ENCODE measurements around the gene NELFA. TPM values are rescaled to one million over a fixed set of nuclear protein-coding genes. Genes with fewer than 3 reads are reported as not detected.

The NELFA gene
- total and polyA plus RNA-seq, 2 donors (not counting 1 experiment from before 2014, with no cell fraction given) = 7.4 to 15.2 TPM

DNA sequence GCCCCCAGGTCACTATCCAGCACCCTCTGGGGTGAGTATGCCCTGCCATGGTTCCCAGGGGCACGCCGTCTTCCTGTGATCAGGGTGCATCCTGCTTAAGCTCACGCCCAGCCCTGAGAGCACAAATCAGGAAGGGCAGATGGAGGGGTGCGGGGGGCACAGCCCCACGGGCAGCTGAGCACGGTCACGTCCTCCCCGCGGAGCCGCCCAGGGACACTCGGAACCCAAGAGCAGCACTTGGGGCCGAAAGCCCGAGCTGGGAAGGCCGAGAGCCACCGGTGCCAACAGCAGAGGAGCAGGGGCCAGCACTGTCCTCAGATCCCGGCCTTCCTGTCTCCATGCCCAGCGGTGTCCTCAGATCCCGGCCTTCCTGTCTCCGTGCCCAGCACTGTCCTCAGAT lies 21.5 kb downstream of the NELFA start:
- H3K27me3 ChIP-seq (ENCODE audit: control insufficient read depth, insufficient read depth, low read length) = no peaks in the 10 kb centered on the region
- no peak overlapping the region for H3K4me2 ChIP-seq (ENCODE audit: extremely low read depth, insufficient read depth, low read length)
- H3K9me3 ChIP-seq (ENCODE audit: control insufficient read depth, insufficient read depth, low read depth, low read length) = no peaks in the 10 kb centered on the region
- H3K4me1 ChIP-seq (ENCODE audit: control insufficient read depth, extremely low read depth, insufficient read depth, low read length) = no peaks in the 10 kb centered on the region
- TF ChIP-seq, protein P1, sequence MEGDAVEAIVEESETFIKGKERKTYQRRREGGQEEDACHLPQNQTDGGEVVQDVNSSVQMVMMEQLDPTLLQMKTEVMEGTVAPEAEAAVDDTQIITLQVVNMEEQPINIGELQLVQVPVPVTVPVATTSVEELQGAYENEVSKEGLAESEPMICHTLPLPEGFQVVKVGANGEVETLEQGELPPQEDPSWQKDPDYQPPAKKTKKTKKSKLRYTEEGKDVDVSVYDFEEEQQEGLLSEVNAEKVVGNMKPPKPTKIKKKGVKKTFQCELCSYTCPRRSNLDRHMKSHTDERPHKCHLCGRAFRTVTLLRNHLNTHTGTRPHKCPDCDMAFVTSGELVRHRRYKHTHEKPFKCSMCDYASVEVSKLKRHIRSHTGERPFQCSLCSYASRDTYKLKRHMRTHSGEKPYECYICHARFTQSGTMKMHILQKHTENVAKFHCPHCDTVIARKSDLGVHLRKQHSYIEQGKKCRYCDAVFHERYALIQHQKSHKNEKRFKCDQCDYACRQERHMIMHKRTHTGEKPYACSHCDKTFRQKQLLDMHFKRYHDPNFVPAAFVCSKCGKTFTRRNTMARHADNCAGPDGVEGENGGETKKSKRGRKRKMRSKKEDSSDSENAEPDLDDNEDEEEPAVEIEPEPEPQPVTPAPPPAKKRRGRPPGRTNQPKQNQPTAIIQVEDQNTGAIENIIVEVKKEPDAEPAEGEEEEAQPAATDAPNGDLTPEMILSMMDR (conservative IDR thresholded peaks at IDR 0.05 in 1 of 2, IDR thresholded peaks at IDR 0.05 in 1 of 2; ENCODE audit: low read depth in 1 of 2, low read length in 2 of 2) = no peak
- H3K36me3 ChIP-seq (ENCODE audit: control insufficient read depth, insufficient read depth, low read length) = peaks cover 31% of the 10 kb centered on the region
- no peak for DNase-seq (ENCODE audit: low read depth in 2 of 2)
- H3K9ac ChIP-seq (ENCODE audit: insufficient read depth, low read length) = no peak overlapping the region
- no peak overlapping the region for H2AFZ ChIP-seq (ENCODE audit: low read length)
- H4K20me1 ChIP-seq (ENCODE audit: control insufficient read depth, extremely low read depth, insufficient read depth, low read length) = no peaks in the 10 kb centered on the region
- no peak overlapping the region for H3K4me3 ChIP-seq (replicated peaks in 1 of 4; ENCODE audit: control extremely low read depth in 1 of 4, insufficient read depth in 1 of 4, low read depth in 3 of 4, low read length in 4 of 4)
- H3K27ac ChIP-seq (ENCODE audit: insufficient read depth, low read length) = no peak overlapping the region
- H3K79me2 ChIP-seq (ENCODE audit: control insufficient read depth, insufficient read depth, low read length) = peaks cover under 1% of the 10 kb centered on the region

DNA sequence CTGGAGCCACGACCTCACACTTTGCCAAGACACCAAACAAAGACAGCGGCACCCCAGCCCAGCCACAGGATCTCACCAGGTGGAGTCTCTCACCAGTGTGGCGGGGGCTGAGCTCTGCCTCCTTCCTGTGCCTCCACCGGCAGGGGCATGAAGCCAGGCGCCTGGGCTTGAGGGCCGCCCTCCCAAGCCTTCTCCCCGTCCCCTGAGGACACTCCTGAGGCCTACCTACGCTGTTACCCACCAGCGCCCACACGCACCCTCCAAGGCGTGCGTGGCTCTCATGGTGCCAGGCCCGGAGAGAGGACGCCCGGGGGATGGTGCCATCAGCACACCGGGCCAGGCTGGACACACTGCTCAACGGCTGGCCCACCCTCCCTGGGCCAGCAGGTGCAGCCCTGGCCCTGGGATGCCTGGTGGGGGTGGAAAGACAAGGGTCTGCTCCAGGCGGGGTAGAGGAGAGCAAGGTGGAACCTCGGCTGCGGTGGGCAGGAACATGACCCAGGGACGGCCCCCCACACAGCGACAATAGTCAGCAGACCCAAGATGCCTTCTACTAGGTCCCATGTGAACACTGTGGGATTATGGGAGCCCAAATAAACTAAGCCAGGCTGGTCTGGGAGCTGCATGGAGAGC lies 22.1 kb downstream of the NELFA start:
- no peak overlapping the region for H3K27ac ChIP-seq (ENCODE audit: insufficient read depth, low read length)
- no peaks in the 10 kb centered on the region for H3K4me1 ChIP-seq (ENCODE audit: control insufficient read depth, extremely low read depth, insufficient read depth, low read length)
- no peak for DNase-seq (ENCODE audit: low read depth in 2 of 2)
- no peaks in the 10 kb centered on the region for H3K27me3 ChIP-seq (ENCODE audit: control insufficient read depth, insufficient read depth, low read length)
- H3K4me3 ChIP-seq (replicated peaks in 1 of 4; ENCODE audit: control extremely low read depth in 1 of 4, insufficient read depth in 1 of 4, low read depth in 3 of 4, low read length in 4 of 4) = no peak overlapping the region
- H2AFZ ChIP-seq (ENCODE audit: low read length) = no peak overlapping the region
- no peaks in the 10 kb centered on the region for H3K9me3 ChIP-seq (ENCODE audit: control insufficient read depth, insufficient read depth, low read depth, low read length)
- H4K20me1 ChIP-seq (ENCODE audit: control insufficient read depth, extremely low read depth, insufficient read depth, low read length) = no peaks in the 10 kb centered on the region
- no peaks in the 10 kb centered on the region for H3K79me2 ChIP-seq (ENCODE audit: control insufficient read depth, insufficient read depth, low read length)
- H3K4me2 ChIP-seq (ENCODE audit: extremely low read depth, insufficient read depth, low read length) = no peak overlapping the region
- no peak overlapping the region for H3K9ac ChIP-seq (ENCODE audit: insufficient read depth, low read length)
- TF ChIP-seq EZH2 (IDR thresholded peaks at IDR 0.05; ENCODE audit: low read length, missing control alignments) = no peak
- TF ChIP-seq, protein P1 (conservative IDR thresholded peaks at IDR 0.05 in 1 of 2, IDR thresholded peaks at IDR 0.05 in 1 of 2; ENCODE audit: low read depth in 1 of 2, low read length in 2 of 2) = no peak
- H3K36me3 ChIP-seq (ENCODE audit: control insufficient read depth, insufficient read depth, low read length) = peaks cover 35% of the 10 kb centered on the region

DNA sequence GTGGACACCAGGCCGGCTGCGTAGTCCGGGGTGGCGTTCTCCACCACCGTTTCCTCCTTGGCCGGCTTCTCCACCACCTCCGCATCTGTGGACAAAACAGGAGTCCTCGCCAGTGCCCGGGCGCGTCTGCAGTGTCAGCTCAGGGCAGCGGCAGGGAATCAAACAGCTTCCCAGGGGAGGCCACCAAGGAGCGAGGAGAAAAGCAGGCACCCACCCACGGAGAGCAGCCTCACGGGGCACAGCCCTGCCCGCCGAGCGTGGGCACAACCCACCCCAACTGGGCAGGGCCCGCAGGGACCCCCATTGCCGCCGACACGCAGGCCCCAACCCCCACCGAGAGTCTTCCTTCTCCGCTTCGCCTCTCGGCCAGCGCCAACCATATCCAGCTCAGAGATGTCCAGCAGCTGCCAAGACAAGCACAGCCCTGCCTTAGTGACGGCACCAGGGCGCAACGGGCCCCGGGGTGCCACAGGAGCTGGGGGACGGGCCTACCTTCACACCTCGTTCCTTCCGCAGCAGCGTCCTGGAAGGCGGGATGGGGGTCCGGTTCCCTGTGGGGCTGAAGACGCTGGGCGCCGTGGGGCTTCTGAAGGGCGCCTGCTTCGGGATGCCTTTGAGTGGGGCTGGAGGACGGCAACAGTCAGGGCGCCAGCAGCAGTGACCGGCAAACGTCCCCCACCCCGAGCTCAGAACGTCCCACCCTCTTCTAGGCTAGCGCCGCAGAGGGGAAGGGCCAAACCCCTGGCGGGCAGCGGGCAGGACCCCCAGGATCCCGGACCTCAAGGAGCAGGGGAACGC lies 22.8 kb downstream of the NELFA start:
- H3K9me3 ChIP-seq (ENCODE audit: control insufficient read depth, insufficient read depth, low read depth, low read length) = no peaks in the 10 kb centered on the region
- no peak overlapping the region for H2AFZ ChIP-seq (ENCODE audit: low read length)
- H3K36me3 ChIP-seq (ENCODE audit: control insufficient read depth, insufficient read depth, low read length) = peaks cover 40% of the 10 kb centered on the region
- no peak for DNase-seq (ENCODE audit: low read depth in 2 of 2)
- no peaks in the 10 kb centered on the region for H3K4me1 ChIP-seq (ENCODE audit: control insufficient read depth, extremely low read depth, insufficient read depth, low read length)
- no peak overlapping the region for H3K4me2 ChIP-seq (ENCODE audit: extremely low read depth, insufficient read depth, low read length)
- TF ChIP-seq, protein P1 (conservative IDR thresholded peaks at IDR 0.05 in 1 of 2, IDR thresholded peaks at IDR 0.05 in 1 of 2; ENCODE audit: low read depth in 1 of 2, low read length in 2 of 2) = no peak
- TF ChIP-seq EZH2 (IDR thresholded peaks at IDR 0.05; ENCODE audit: low read length, missing control alignments) = no peak
- H3K4me3 ChIP-seq (replicated peaks in 1 of 4; ENCODE audit: control extremely low read depth in 1 of 4, insufficient read depth in 1 of 4, low read depth in 3 of 4, low read length in 4 of 4) = no peak overlapping the region
- no peaks in the 10 kb centered on the region for H3K79me2 ChIP-seq (ENCODE audit: control insufficient read depth, insufficient read depth, low read length)
- no peak overlapping the region for H3K27ac ChIP-seq (ENCODE audit: insufficient read depth, low read length)
- no peaks in the 10 kb centered on the region for H3K27me3 ChIP-seq (ENCODE audit: control insufficient read depth, insufficient read depth, low read length)
- H4K20me1 ChIP-seq (ENCODE audit: control insufficient read depth, extremely low read depth, insufficient read depth, low read length) = no peaks in the 10 kb centered on the region
- no peak overlapping the region for H3K9ac ChIP-seq (ENCODE audit: insufficient read depth, low read length)

All from fibroblast of lung (primary cell).